AG10803 (cell line): ENCODE measurements around the gene BCAS1.

ENCODE experiments used
- DNase-seq: peaks from one replicate; pipeline ENCODE4 v3.0.0; 2010; ENCODE audit warnings: low read depth
- H3K4me3 ChIP-seq: 2 replicates; pipeline ENCODE4 v1.5.1; 2011; ENCODE audit warnings: mild to moderate bottlenecking, low read length, control low read depth
- TF ChIP-seq, protein P1 (sequence below): conservative IDR thresholded peaks from 2 replicates; pipeline ENCODE4 v1.5.1; 2011; ENCODE audit warnings: mild to moderate bottlenecking, low read length, control low read depth, inconsistent platforms

Gene BCAS1

DNA sequence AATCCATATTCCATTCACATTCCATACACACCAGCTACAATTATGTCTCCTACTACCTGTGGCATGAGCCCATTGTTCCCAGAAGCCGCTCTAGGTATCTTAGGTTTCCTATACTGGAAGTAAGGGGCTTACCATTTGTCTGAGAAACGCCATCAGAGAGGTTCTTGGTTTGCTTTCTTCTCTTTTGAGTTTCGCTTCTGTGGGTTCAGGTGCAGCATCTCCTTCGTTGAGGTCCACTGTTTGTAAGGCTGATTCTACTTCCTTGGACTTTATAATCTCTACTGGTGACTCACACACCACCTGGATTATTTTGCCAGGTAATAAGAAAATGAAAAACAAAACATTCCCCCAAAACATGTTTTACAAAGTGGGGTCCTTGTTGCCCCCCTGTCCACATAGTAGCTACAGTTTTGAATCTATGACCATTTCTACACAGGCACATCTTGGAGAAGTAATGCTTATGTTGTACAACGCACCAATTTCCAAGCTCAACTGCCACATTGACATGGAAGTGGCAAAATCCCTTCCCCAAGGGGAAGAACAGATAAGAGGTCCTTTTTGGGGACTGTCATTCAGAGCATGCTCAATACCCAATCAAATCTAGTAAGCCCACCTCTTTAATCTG lies 103.5 kb downstream of the BCAS1 start:
- no peak for DNase-seq
- no peak overlapping the region for H3K4me3 ChIP-seq
- TF ChIP-seq, protein P1, sequence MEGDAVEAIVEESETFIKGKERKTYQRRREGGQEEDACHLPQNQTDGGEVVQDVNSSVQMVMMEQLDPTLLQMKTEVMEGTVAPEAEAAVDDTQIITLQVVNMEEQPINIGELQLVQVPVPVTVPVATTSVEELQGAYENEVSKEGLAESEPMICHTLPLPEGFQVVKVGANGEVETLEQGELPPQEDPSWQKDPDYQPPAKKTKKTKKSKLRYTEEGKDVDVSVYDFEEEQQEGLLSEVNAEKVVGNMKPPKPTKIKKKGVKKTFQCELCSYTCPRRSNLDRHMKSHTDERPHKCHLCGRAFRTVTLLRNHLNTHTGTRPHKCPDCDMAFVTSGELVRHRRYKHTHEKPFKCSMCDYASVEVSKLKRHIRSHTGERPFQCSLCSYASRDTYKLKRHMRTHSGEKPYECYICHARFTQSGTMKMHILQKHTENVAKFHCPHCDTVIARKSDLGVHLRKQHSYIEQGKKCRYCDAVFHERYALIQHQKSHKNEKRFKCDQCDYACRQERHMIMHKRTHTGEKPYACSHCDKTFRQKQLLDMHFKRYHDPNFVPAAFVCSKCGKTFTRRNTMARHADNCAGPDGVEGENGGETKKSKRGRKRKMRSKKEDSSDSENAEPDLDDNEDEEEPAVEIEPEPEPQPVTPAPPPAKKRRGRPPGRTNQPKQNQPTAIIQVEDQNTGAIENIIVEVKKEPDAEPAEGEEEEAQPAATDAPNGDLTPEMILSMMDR, result no peak

DNA sequence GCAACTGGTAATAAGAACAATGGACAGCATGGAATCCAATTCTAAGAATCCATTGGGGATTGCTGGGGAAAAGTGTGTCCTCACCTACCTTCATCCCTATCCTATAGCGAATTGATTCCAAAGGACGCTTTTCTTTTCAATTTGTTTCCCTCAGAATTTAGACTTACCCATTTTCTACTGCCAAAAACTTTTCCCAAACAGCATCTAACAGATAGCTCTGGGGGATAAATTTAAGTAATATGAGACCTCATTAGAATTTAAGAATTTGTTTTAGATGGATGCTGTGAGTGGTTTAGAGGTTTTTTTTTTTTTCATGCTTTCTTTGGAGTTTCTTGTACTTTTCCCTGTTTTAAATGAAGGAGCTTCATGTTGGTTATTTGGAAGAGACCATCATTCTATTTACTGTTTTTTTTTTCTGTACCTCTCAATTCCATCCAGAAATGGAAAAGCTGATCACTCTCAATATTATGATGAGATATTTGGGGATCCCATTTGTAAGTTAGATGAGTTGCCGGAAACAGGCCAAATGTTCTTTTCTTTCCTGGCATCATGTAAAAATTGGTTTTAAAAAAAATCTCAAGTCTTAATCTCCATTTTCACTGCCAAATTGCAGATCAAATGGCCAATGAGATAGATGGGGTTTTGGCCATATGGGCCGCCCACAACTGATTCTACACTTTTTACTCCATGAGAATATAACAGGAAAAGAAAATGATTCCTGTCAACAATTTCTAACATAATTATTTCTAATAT lies 105.7 kb downstream of the BCAS1 start:
- no peak for DNase-seq

DNA sequence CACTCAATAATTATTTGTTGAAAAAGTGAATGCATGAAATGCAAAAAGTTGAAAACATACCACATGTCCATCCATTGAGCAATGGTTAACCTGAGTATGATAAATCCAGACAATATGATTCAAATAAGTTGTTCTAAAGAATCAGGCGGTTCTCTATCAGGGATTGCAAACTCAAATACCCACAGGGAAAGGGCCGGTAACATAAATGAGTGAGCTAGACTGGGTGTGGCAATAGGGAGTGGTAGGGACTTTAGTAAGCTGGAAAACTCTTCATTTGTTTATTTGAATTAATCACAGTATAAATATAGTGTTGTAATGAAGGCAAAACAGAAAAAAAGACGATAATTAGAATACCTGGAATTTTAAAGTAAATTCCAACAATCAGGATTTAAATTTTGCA lies 106.3 kb downstream of the BCAS1 start:
- DNase-seq, result no peak
- H3K4me3 ChIP-seq, result no peak overlapping the region
- TF ChIP-seq, protein P1, result no peak

More for the DNA sequence above, 105.7 kb downstream of the BCAS1 start:
- no peak overlapping the region for H3K4me3 ChIP-seq
- TF ChIP-seq, protein P1, result no peak

DNA sequence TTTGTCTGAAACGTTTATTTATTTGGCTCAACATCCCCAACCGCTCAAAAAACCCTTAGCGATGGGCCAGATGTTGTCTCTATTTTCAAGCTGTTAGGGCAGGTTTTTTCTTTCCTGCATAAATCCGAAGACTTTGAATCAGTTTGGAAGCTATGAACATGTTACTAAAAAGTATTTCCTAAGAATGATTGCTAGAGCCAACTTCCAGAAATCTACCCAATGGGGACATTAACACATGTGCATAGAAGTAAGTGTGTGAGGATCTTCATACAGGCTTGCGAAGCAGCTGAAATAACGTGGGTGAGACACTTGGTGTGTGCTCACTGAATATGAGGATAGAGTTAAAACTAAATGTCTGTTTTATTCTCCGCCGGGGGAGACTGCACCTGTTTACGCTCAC lies 106.8 kb downstream of the BCAS1 start:
- DNase-seq, result no peak

DNA sequence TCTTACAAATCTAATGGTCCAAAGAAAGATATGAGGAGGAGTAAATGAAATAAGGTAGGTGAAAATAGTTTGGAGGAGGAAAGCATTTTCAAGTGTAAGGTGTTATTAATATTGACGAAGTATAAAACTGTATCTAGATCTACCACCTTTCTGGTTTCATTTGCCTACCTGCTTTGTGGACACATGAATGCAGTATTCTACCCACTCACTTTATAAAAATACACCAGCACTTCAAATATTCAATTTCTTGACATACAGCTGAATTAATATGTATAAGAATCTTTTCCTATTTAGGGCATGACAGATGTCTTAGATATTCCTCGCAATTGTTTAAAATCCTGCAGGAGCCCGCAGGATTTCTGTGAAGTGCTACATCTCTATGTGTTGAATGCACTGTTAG lies 108.0 kb downstream of the BCAS1 start:
- DNase-seq, result no peak
- TF ChIP-seq, protein P1, result no peak
- H3K4me3 ChIP-seq, result no peak overlapping the region

More for the DNA sequence above, 106.8 kb downstream of the BCAS1 start:
- no peak overlapping the region for H3K4me3 ChIP-seq
- TF ChIP-seq, protein P1, result no peak

DNA sequence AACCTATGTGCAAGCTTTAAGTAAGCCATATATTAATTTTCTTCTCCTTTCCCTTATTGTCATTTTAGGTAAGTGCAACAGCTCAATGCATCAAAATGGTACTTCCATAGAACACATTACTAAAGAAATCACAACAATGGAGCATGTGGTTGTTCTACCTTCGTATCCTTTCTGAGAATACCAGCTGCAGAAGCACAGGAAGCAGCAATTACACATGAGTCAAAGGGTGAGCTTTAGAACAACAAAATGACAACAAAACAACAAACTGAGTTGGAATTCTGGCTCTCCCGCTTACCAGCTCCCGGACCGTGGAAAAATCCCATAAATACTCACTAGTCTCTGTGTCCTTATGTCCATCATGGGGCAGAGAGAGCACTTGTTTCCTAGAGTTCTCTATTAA lies 108.9 kb downstream of the BCAS1 start:
- DNase-seq, result no peak
- no peak overlapping the region for H3K4me3 ChIP-seq
- TF ChIP-seq, protein P1, result no peak
